K562 (cell line): ENCODE measurements around the gene MSH4. TPM values are rescaled to one million over a fixed set of nuclear protein-coding genes. Genes with fewer than 3 reads are reported as not detected.
A peak's percentile ranks its signal among the peaks of the same experiment; 100 is the strongest.

ENCODE experiments used
- ELF1 ChIP-seq: fragments of 200-800 bp; sonication (Bioruptor generic); IDR thresholded peaks from 2 replicates; pipeline ENCODE4 v1.6.1; 2016; ENCODE audit warnings: missing genetic modification characterization, missing compliant biosample characterization
- FOXJ3 ChIP-seq: sonication (generic); formaldehyde crosslinking; IDR thresholded peaks from 2 replicates; pipeline ENCODE4 v1.4.0; 2020; ENCODE audit warnings: mild to moderate bottlenecking, missing genetic modification reagents
- GATAD2A ChIP-seq: fragments of 450-650 bp; IDR thresholded peaks from 2 replicates; pipeline ENCODE4 v1.6.1; 2017
- GTF2A2 ChIP-seq: IDR thresholded peaks from 2 replicates; pipeline ENCODE4 v1.6.1; 2016; ENCODE audit warnings: mild to moderate bottlenecking, missing genetic modification characterization, missing compliant biosample characterization
- HMGN3 ChIP-seq: IDR thresholded peaks from 2 replicates; pipeline ENCODE4 v1.6.1; 2011; ENCODE audit warnings: borderline replicate concordance, low read depth, mild to moderate bottlenecking, mixed read lengths, low read length; ENCODE audit not compliant: insufficient read length; ENCODE audit errors: extremely low read depth
- IRF2 ChIP-seq: sonication (generic); formaldehyde crosslinking; IDR thresholded peaks from 2 replicates; pipeline ENCODE4 v1.8.1; 2022; ENCODE audit warnings: mild to moderate bottlenecking, missing genetic modification reagents
- KDM1A ChIP-seq, 2 experiments: fragments of 450-650 bp; IDR thresholded peaks; 2 replicates each; pipeline ENCODE4 v1.6.1; 2016; ENCODE audit warnings: mild to moderate bottlenecking in 2 of 2
- KLF6 ChIP-seq: fragments of 250-450 bp; sonication (Bioruptor Pico); IDR thresholded peaks from 2 replicates; pipeline ENCODE4 v1.4.0; 2020; ENCODE audit warnings: mild to moderate bottlenecking, moderate library complexity, borderline replicate concordance
- PHF20 ChIP-seq: fragments of 450-650 bp; IDR thresholded peaks from 2 replicates; pipeline ENCODE4 v1.6.1; 2018; ENCODE audit not compliant: partially characterized antibody
- SMARCA5 ChIP-seq: fragments of 450-650 bp; IDR thresholded peaks from 2 replicates; pipeline ENCODE4 v1.6.1; 2016
- TRIM24 ChIP-seq, 2 experiments: fragments of 450-650 bp; IDR thresholded peaks; 2 replicates each; pipeline ENCODE4 v1.6.1; 2016
- ZBTB26 ChIP-seq: fragments of 450-650 bp; formaldehyde crosslinking; IDR thresholded peaks from 2 replicates; pipeline ENCODE4 v1.4.0; 2022; ENCODE audit warnings: missing genetic modification characterization
- ZKSCAN8 ChIP-seq: fragments of 200-800 bp; sonication (Bioruptor generic); IDR thresholded peaks from 2 replicates; pipeline ENCODE4 v1.6.1; 2016; ENCODE audit warnings: missing genetic modification characterization, missing compliant biosample characterization
- ZNF239 ChIP-seq: fragments of 250-450 bp; sonication (Bioruptor Pico); IDR thresholded peaks from 2 replicates; pipeline ENCODE4 v1.4.0; 2020; ENCODE audit warnings: mild to moderate bottlenecking
- ZNF280B ChIP-seq: fragments of 250-450 bp; sonication (Bioruptor Pico); IDR thresholded peaks from 2 replicates; pipeline ENCODE4 v1.5.1; 2021; ENCODE audit warnings: mild to moderate bottlenecking
- polyA plus RNA-seq, 8 experiments: library from polyadenylated mRNA; depleted of rRNA in 4 of 8; stranded (reverse) in 5 of 8; unstranded in 3 of 8; fragments of >200 nt; fragmentation: Nextera tagmentation in 2 of 8; fragmentation: Illumina TruSeq in 1 of 8; extraction: Ambion mirVana in 2 of 8; extraction: Trizol in 1 of 8; gene quantifications; 2 replicates each; pipeline versions ENCODE4 v1.2.1 to v1.2.3, GENCODE V29; 2011 to 2014; ENCODE audit warnings: inconsistent platforms in 1 of 8, missing spikeins in 1 of 8
- total RNA-seq, 7 experiments: library from RNA; depleted of rRNA in 6 of 7; stranded (reverse); fragments of >200 nt in 6 of 7; fragmentation: Illumina TruSeq in 2 of 7; extraction: Trizol in 2 of 7; gene quantifications; 2 replicates each; pipeline versions ENCODE4 v1.2.1 to v1.2.3, GENCODE V29; 2011 to 2021; ENCODE audit warnings: low replicate concordance in 1 of 7
- TF ChIP-seq, protein P1 (sequence below): sonication (generic); formaldehyde crosslinking; IDR thresholded peaks from 2 replicates; pipeline ENCODE4 v1.8.0; 2022; ENCODE audit warnings: missing genetic modification reagents, mild to moderate bottlenecking, borderline replicate concordance
- TF ChIP-seq, protein P2 (sequence below): fragments of 250-450 bp; sonication (Bioruptor Pico); IDR thresholded peaks from 2 replicates; pipeline ENCODE4 v1.5.0; 2021
- TF ChIP-seq, protein P3 (sequence below): fragments of 250-450 bp; sonication (Bioruptor Pico); IDR thresholded peaks from 2 replicates; pipeline ENCODE4 v1.4.0; 2020; ENCODE audit warnings: mild to moderate bottlenecking, moderate library complexity, borderline replicate concordance
- TF ChIP-seq, protein P4 (sequence below): fragments of 250-450 bp; sonication (Bioruptor Pico); IDR thresholded peaks from 2 replicates; pipeline ENCODE4 v1.8.0; 2022; ENCODE audit warnings: moderate library complexity, mild to moderate bottlenecking, inconsistent platforms

Gene MSH4
- total and polyA plus RNA-seq, 9 of the 15 experiments (the other 6 are each of a cell fraction or from before 2014, with no cell fraction given), result 0.04 to 0.18 (median 0.12) TPM; not detected in 4

DNA sequence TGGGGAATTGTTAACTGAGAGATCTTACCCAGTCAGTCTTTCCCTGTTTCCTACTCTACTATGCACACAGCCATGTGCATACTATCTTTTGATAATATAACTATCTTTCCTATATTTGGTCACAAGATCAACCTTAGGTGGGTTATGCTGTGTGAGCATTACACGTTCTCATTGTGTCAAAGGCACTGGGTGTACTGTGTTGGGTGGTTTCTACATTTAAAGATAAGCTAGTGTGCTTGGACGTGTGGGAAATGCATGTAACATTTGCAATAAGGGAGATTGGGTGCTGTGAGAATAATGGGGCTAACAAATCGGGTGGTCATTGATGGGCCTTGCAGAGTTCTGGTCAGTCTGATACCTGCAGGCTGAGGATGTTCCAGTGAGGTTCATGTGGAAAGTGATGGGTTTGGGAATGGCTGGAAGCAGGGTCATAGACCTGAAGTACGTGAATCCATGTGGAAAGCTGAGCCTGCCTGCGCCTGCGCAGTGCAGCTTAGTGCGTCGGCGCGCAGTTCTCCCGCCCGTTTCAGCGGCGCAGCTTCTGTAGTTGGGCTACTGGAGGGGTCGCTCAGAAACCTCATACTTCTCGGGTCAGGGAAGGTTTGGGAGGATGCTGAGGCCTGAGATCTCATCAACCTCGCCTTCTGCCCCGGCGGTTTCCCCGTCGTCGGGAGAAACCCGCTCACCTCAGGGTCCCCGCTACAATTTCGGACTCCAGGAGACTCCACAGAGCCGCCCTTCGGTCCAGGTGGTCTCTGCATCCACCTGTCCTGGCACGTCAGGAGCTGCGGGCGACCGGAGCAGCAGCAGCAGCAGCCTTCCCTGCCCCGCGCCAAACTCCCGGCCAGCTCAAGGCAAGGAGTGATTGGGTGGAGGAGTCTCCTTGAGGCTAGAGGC is at the start of gene MSH4 (continued):
- TF ChIP-seq KDM1A (IDR thresholded peaks at IDR 0.05) (peak in 1 of 2 experiments; percentile 22; a peak in 1 of 4 replicates), PHF20 (no peak), ZBTB26 (CRISPR knock-in tag) (peak; percentile 98), ZKSCAN8 (no peak), ELF1 (tag) (no peak), ZNF280B (CRISPR knock-in tag) (peak; percentile 52; the same call in 1 of the 2 replicates), GATAD2A (no peak), SMARCA5 (no peak), TRIM24 (IDR thresholded peaks at IDR 0.05) (no peak), ZNF239 (CRISPR knock-in tag) (no peak), FOXJ3 (CRISPR knock-in tag) (no peak), IRF2 (CRISPR knock-in tag) (no peak), HMGN3 (peak; percentile 82), KLF6 (CRISPR knock-in tag) (no peak), GTF2A2 (tag) (no peak)
- TF ChIP-seq, protein P1, sequence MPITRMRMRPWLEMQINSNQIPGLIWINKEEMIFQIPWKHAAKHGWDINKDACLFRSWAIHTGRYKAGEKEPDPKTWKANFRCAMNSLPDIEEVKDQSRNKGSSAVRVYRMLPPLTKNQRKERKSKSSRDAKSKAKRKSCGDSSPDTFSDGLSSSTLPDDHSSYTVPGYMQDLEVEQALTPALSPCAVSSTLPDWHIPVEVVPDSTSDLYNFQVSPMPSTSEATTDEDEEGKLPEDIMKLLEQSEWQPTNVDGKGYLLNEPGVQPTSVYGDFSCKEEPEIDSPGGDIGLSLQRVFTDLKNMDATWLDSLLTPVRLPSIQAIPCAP (CRISPR knock-in tag), result no peak
- TF ChIP-seq, protein P2, sequence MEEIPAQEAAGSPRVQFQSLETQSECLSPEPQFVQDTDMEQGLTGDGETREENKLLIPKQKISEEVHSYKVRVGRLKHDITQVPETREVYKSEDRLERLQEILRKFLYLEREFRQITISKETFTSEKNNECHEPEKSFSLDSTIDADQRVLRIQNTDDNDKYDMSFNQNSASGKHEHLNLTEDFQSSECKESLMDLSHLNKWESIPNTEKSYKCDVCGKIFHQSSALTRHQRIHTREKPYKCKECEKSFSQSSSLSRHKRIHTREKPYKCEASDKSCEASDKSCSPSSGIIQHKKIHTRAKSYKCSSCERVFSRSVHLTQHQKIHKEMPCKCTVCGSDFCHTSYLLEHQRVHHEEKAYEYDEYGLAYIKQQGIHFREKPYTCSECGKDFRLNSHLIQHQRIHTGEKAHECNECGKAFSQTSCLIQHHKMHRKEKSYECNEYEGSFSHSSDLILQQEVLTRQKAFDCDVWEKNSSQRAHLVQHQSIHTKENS (CRISPR knock-in tag), result no peak; the same call in 1 of the 2 replicates
- TF ChIP-seq, protein P3, sequence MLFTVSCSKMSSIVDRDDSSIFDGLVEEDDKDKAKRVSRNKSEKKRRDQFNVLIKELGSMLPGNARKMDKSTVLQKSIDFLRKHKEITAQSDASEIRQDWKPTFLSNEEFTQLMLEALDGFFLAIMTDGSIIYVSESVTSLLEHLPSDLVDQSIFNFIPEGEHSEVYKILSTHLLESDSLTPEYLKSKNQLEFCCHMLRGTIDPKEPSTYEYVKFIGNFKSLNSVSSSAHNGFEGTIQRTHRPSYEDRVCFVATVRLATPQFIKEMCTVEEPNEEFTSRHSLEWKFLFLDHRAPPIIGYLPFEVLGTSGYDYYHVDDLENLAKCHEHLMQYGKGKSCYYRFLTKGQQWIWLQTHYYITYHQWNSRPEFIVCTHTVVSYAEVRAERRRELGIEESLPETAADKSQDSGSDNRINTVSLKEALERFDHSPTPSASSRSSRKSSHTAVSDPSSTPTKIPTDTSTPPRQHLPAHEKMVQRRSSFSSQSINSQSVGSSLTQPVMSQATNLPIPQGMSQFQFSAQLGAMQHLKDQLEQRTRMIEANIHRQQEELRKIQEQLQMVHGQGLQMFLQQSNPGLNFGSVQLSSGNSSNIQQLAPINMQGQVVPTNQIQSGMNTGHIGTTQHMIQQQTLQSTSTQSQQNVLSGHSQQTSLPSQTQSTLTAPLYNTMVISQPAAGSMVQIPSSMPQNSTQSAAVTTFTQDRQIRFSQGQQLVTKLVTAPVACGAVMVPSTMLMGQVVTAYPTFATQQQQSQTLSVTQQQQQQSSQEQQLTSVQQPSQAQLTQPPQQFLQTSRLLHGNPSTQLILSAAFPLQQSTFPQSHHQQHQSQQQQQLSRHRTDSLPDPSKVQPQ, result no peak
- TF ChIP-seq, protein P4, sequence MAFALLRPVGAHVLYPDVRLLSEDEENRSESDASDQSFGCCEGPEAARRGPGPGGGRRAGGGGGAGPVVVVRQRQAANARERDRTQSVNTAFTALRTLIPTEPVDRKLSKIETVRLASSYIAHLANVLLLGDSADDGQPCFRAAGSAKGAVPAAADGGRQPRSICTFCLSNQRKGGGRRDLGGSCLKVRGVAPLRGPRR (CRISPR knock-in tag), result no peak
